ENCODE measurements around the gene RGS10.

- TF ChIP-seq CTCF (IDR thresholded peaks at IDR 0.05) = no peak
- TF ChIP-seq POLR2AphosphoS5 (IDR thresholded peaks at IDR 0.05) = no peak
- no peak for TF ChIP-seq POLR2A (IDR thresholded peaks at IDR 0.05)
- no peak for TF ChIP-seq EP300 (IDR thresholded peaks at IDR 0.05)
Measured at GRCh38 chr10:119505131-119505551, 37.4 kb downstream of the RGS10 start.

All from upper lobe of left lung (tissue), 4 donors.